NCI-H146 treated with DMSO at 0.1 percent for 48 hours (cell line): Measurements from ENCODE around the gene IQCF6.
"Not testable (repeated sequence)": the region's sequence is repeated elsewhere in the genome, so short reads cannot be mapped to it uniquely, and the experiment has no call there.

Experiments
- DNase-seq: peaks from one replicate; lab custom pipeline; 2025; ENCODE audit not compliant: unreplicated experiment; lab: John Stamatoyannopoulos, UW

The IQCF6 gene

DNA sequence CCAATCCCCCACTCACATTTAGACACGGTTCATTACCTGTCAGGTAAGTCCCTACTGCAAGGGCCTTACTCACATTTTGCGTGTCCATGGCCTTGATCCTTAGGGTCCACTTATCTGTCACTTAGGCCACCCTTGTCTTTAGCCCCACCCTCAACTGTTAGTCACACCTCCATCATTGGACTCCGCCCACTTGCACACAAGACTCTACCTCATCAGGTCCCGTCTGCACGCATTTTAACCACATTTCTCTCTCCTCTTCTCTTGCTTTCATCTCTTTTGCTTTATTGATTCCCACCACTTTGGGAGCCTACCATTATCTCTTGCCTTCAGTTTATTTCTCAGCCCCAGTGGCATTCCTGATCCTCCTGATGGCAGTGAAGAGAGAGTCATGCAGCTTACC lies at the start of gene IQCF6:
TSS of gene IQCF6 (minus strand) at position 101 of the 400 bp plus-strand sequence. CDS start at position 88, 13 bp downstream.
- no peak for DNase-seq

DNA sequence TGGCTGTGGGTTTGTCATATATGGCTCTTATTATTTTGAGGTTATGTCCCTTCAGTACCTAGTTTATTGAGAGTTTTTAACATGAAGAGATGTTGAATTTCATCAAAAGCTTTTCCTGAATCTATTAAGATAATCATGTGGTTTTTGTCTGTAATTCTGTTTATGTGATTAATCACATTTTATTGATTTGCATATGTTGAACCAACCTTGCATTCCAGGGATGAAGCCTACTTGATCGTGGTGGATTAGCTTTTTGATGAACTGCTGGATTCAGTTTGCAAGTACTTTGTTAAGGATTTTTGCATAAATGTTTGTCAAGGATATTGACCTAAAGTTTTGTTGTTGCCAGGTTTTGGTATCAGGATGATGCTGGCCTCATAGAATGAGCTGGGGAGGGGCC lies 49.3 kb upstream of the IQCF6 start:
- no peak for DNase-seq

DNA sequence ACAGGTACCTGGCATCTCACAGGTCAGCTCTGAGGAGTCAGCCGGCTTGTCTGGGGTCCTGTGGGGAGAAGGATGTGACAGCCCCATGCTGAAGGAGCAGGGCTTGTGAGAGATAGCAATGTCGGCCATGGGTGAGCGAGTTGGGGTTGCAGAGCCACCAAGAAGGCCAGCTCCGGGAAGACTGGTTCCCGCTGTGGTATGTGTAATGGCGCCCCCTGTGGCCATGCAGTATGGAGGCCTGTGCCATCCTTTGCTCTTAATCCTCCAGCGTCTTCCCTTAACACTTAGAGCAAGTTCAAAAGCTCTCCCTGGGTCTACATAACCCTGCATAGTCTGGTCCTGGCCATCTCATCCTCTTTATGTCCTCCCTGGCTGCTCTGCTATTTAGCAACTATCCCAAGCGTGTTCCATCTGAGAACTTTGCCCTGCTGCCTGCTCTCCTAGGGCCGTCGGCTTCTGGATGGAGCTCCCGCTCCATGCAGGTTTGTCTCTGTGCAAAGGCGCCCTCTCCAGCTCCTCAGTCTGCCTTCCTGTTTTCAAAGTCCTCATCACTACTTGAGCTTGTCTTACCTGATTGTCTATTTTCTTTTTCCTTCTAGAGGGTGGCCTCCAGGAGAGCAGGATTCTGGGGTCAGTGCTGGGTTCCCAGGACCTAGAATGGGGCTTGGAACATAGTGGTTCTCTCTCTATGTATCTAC lies 40.8 kb upstream of the IQCF6 start:
- DNase-seq, result no peak

DNA sequence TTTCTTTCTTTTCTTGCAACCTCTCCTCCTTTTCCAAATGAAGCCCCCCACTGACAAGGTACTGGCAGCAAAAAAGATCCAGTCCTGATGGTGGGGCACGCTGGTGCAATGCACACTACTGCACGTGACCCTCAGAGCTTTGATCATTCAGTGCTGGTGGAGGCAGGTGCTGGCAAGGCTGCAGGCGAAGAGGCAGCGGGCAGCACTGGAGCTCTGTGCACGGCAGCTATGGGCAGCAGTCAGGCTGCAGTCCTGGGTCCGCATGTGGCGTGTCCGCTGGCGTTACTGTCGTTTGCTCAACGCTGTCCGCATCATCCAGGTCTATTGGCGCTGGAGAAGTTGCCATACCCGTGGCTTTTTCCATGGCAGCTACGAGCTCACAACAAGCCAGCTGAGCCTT lies 40.1 kb upstream of the IQCF6 start:
- DNase-seq, result no peak

DNA sequence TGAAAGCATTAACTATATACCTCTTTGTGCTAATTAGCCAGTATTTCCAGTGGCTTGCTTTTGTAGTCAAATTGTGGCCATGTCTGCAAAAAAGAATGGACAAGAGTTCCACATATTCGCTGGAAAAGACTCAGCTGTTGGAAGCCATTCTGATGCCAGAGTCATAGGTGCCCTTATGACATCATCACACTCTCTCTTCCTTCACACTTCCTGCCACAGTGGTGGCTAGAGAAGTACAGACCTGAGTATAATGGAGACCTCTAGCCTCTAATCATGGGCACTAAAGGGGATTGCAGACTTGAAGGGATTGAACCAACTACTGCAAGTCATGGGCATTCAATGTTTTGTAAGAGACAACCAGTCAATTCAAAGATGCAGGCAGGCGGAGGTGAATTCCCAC lies 38.3 kb upstream of the IQCF6 start:
- DNase-seq, result no peak

DNA sequence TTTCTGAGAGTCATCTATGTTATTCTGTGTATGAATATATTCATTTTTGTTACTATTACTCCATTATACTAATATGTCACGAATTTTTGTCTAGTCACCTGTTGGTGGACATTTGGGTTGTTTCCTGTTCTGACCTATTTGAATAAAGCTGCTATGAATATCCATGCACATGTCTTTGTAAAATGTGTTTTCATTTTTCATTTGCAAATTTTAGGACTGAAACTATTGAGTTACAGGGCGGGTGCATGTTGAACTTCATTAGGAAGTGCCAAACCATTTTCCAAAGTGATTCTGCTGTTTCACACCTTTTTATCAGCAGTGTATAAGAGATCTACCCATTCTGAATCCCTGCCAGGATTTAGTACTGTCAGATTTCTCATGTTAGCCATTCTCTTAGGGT lies 37.7 kb upstream of the IQCF6 start:
- DNase-seq, result no peak

DNA sequence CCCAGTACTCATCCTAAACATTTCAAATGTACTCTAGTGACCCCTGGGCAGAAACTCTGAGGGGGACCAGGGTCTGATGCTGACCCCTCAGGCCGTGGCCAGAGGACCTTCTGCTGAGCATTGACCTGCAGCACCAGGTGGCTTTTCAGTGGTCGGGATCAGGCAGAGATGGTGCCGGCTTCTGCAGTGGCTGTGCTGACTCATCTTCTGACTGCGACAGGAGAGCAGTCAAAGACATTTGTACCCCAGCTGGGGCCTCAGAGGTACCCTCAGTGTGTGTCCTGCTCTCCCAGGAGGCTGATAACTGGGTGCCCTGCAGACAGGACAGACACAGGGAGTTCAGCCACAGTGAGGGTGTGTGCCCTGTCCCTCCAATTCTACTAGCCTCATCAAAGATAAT lies 36.6 kb upstream of the IQCF6 start:
- DNase-seq, result no peak

DNA sequence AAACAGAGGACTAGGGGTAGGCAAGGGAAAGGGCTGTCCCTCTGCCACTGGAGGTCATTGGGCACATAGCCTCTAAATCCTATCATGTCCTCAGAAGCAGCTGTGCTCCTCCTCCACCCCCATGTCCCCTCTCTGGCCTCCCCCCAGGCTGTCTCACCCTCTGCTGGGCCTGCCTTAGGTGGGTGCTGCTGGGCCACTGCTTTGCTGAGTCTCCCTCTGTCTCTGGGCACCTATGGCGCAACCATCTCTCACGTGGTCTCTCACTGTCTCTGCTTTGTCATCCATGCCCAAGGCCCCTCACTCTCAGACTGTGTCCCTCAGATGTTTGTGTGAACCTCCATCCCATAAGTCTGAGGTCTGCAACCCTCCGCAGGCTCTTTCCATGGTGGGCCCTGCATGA lies 35.0 kb upstream of the IQCF6 start:
- no peak for DNase-seq

DNA sequence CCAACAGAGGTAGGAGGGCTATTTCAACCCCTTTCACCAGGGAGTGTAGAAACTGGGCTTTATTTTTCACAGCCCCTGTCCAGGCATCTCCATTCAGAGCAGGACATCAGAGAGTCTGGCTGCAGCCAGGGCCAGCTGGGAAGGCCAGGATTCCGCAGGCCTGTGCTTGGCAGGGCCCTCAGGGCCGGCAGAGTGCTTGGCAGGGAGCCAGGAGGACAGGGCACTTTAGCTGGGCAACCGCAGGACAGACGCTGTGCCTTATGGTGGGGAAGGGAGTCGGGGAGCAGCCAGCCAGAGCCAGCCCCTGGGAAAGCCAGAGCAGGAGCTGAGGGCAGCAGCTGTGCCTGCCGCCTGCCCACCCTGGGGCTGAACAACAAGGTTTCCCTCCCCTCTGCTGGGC lies 34.5 kb upstream of the IQCF6 start:
- DNase-seq, result no peak

DNA sequence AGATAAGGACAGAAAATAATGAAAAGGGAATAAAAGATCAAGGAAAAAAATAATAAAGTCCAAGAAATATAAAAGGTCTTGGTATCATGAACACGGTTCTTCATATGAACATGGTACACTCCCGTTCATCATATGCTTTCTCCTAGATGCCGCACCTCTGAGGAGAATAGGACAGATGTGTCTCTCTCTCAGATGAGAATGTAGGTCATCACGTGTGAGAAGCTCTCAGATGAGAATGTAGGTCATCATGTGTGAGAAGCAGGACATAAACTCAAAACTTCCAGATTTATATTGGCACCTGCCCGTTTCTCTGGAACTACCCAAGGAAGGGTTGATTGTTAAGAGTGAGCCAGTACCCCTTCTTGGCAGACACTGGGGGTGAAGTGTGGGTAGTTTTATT lies 29.9 kb upstream of the IQCF6 start:
- no peak for DNase-seq

DNA sequence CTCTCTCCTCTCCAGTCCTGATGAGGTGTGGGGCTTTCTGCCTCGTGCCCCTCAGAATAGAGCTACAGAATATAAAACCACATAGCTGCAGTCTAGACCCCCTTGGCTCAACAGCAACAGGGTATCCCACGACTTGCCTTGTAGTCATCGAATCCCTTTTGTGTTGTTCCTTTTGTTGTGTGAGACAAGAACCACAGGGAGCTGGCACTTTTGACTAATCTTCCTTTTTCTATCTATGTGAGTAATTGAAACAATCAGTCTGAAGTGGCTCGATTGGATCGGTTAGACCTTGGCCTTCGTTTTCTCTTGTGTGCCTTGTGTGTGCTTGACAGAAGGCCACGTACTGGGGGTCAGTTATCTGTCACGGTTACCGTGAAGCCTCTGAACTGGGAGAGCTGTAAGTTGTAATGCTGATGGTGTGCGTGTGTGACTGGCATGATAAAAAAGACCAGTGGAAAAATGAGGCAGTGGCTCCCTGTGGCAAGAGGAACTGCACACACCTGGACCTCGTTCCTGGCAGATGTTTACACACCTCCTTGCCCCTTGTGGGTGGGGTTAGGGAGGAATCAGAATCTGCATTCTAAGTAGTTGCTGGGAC lies 23.2 kb upstream of the IQCF6 start:
- no peak for DNase-seq

DNA sequence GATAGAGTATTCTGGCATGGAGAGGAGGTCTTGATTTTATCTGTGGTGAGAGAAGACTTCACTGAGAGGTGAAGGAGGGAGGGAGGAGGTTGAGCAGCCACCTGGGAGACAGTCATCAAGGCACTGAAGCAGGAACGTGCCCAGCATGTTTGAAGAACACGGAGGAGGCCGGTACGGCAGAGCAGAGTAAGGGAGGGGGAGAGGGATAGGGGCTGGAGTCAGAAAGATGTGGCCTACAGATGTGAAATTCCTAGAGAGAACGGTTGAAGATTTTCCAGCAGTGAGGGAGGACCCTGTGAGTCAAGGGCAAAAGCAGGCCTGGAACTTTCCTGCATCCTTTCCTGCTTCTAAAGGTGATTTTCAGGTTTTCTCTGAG lies 21.7 kb upstream of the IQCF6 start:
- DNase-seq, result no peak

DNA sequence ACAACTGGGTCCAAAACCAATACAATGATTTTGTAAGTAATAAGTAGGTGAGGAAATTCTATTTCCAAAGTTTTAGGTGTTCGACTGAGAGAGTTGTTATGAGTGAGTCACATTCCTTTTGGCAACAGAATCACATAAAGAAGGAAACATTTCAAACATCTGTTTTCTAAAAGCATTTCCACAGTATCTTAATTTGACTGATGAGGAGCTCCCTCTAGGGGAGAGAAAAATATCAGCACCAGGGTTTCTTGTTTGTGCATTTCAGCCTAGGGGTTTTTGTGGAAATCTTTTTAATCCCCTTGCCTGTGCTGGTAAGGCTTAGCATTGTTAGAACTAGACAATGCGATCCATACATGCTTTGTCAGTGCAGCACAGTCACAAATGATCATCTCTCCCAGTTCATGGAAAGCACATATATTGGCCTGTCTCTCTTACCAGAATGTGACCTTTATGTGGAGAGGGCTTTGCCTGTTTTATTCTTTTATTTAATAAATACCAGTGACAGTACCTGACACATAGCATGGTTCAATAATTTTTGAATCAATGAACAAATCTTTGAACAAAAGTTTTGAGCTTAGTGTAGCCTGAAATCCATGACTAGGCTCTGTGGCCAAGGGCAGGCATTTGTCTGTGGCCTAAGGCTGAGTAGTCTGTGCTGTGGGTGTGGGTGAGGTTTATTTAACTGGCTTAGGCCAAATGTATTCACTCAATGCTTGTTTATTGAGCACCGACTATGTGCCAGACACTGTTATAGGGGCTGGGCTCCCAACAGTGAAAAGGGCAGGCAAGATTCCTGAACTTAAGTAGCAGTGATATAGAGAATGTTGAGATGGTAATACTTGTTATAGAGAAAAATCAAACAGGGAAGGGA lies 21.1 kb upstream of the IQCF6 start:
- DNase-seq, result no peak

DNA sequence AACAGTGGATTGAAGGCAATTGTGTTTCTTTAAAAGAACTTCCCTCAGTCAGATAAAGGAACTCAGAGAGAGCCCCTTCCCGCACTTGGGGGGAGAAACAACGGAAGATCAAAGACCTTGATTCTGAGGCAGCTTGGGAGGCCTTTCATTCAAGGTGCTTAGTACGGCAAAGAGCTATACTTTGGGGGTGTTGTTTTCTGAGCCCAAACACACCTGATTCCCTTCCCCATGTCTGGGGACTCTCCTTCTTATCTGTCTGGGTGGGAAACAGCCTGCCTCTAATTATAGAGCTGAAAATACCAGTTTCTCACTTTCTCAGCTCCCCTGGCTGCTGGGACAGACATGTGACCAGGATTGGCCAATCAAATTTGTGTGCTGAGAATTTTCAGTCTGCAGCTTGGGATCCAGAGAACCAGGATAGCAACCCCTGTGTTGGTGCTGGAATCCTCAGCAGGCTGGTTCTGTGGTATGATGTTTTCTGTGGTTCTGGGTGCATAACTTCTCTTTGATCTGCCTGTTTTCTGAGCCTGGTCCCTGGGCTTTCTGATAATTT lies 19.4 kb upstream of the IQCF6 start:
- DNase-seq, result no peak

DNA sequence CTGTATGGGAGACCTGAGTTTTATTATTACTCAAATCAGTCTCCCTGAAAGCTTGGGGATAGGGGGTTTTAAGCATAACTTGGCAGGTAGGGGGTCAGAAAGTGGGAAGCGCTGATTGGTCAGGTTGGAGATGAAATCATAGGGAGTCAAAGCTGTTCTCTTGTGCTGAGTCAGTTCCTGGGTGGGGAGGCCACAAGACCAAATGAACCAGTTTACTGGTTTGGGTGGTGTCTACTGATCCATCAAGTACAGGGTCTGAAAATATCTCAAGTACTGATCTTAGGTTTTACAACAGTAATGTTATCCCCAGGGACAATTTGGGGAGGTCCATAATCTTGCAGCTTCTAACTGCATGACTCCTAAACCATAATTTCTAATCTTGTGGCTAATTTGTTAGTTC lies 17.8 kb upstream of the IQCF6 start:
- no peak for DNase-seq

DNA sequence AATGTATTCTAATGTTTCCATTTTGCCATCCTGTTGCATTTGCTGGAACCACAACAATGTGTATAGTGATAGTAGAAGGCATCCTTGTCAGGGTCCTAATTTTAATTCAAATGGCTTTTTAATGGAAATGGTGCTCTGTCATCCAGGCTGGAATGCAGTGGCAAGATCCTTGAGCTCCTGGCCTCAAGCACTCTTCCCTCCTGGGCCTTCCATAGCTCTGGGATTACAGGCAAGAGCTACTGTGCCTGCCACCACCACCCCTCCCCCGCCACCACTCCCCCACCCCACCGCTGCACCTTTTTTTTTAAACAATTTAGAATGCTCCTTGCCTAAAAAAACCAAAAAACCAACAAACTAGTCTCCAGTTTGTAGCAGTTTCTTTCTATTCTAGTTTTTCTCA lies 15.2 kb upstream of the IQCF6 start:
- DNase-seq, result no peak

DNA sequence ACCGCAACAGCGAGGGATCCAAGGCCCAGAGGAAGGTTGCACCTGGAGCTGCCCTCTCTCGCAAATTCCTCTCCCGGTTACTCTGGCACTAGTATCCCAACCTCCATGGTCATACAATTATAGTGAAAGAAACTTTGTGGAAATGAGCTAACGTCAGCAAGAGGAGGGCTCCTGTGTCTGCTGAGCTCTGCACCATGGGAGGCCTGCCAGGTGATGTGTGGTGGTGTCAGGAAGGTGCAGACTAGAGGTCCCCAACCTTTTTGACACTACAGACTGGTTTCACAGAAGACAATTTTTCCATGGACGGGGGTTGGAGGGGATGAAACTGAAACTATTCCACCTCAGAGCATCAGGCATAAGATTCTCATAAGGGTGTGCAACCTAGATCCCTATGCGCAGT lies 13.2 kb upstream of the IQCF6 start:
- no peak for DNase-seq

DNA sequence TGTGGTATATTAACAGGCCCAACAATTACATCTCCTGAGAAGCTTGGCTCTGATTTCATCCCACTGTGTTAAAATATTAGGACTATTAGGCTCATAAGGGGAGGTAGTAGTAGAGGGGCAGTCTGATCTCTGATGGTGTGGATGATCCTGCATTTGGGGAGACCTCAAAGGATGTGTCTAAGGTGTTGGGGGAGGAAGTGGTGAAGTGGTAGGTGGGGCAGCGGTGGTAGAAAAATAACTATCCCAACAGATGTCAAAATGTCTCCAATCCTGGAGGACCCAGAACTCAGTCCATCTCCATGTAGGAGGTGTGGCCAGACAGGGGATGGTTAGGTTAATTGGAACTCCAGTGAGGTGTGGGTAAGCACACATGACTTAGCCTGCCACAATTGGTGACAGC lies 10.4 kb upstream of the IQCF6 start:
- no peak for DNase-seq

DNA sequence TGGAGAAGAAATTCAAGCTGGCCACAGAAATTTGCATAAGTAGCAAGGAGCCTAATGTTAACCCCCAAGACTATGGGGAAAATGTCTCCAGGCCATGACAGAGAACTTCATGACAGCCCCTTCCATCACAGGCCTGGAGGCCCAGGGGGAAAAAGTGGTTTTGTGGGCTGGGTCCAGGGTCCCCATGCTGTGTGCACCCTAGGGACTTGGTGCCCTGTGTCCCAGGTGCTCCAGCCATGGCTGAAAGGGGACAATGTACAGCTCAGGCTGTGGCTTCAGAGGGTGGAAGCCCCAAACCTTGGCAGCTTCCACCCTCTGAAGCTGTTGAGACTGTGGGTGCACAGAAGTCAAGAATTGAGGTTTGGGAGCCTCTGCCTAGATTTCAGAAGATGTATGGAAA lies 8.5 kb upstream of the IQCF6 start:
- DNase-seq, result not testable (repeated sequence)

DNA sequence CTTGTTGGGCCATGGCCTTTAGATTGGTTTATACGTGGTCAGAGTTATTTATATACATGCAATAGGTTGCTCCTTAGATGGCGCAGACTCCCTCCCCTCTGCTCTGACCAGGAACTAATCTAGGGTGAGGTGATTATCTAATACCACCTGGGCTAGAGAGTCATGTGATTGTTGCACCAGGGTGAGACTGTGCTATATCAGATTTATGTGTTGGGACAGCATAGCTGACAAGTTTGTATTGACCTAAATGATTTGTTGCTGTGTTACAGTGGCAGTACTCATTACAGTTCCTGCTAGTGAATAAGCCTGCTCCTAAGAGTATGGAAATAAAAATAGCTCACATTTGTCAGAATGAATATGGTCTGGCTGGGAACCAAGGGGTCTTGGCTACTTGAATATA lies 7.2 kb upstream of the IQCF6 start:
- DNase-seq, result no peak

DNA sequence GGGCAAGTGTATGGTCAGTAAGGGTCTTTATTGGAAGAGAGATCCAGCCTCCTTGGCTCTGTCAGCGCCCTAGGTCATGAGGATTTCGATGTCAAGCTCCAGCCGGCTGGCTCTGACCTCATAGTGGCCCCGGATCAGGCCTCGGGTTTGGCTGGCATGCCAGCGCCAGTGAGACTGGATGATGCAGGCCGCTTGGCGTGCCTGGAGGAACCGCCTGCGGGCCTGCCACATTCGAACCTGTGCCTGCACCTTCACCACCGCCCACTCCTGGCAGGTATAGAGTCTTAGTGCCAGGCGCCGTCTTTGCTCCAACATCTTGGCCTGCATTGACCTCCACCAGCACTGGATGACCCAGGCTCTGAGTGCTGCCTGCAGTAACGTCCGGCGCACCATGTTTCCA lies 483 bp downstream of the IQCF6 start:
- DNase-seq, result no peak

DNA sequence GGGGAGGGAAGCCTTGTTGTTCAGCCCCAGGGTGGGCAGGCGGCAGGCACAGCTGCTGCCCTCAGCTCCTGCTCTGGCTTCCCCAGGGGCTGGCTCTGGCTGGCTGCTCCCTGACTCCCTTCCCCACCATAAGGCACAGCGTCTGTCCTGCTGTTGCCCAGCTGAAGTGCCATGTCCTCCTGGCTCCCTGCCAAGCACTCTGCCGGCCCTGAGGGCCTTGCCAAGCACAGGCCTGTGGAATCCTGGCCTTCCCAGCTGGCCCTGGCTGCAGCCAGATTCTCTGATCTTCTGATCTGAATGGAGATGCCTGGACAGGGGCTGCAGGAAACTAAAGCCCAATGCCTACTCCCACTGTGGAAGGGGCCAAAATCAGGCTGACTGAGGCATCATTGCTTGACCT lies 1.1 kb downstream of the IQCF6 start:
- no peak for DNase-seq
